ENCODE results near the gene CFL1.
"Not testable (repeated sequence)": the region's sequence is repeated elsewhere in the genome, so short reads cannot be mapped to it uniquely, and the experiment has no call there.

Gene CFL1

GRCh38 chr11:65895482-65895981 lies 37.6 kb upstream of the CFL1 start:
- peaks cover 30% of the 10 kb centered on the region for H3K27me3 ChIP-seq (ENCODE audit: control insufficient read depth, insufficient read depth, low read length)
- no peak overlapping the region for H3K9ac ChIP-seq (ENCODE audit: low read depth, low read length)
- H3K36me3 ChIP-seq (ENCODE audit: control insufficient read depth, insufficient read depth, low read length): no peaks in the 10 kb centered on the region
- no peak overlapping the region for H3K4me3 ChIP-seq (ENCODE audit: low read depth, low read length)
- H3K4me1 ChIP-seq (ENCODE audit: control insufficient read depth, insufficient read depth, low read length): peaks cover 3% of the 10 kb centered on the region
- H3K9me3 ChIP-seq (ENCODE audit: control insufficient read depth, insufficient read depth, low read length): no peaks in the 10 kb centered on the region

DNA sequence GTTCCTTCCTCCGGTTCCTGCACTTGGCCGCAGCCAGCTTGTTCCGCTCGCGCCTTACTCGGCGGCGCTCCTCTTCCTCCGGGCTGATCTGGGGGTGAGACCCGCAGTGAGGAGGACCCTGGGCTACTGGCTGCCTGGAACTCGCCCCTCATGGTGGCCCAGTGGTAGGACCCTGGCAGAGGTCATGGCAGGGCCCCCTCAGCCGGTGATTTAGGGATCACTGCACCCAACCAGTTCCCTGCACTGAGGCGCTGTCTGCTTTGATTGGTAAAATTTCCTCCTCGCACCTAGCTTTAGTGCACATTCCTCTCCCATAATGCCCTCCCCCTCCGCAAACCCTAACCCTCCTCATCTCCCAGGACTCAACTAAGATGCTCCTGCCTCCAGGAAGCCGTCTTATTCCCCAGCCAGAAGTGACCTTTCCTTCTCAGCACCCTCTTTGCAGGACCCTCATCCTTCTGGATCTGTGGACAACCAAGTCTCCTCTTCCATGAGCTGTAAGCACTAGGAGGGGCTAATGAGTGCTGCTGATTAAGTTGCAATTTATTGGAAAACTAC lies 36.1 kb upstream of the CFL1 start:
- Histone ChIP-seq H3K36me3 (ENCODE audit: control insufficient read depth, insufficient read depth, low read length) (no peaks in the 10 kb centered on the region), H3K4me1 (ENCODE audit: control insufficient read depth, insufficient read depth, low read length) (peaks cover 8% of the 10 kb centered on the region), H3K9ac (ENCODE audit: low read depth, low read length) (no peak overlapping the region), H3K27me3 (ENCODE audit: control insufficient read depth, insufficient read depth, low read length) (peaks cover 35% of the 10 kb centered on the region), H3K4me3 (ENCODE audit: low read depth, low read length) (no peak overlapping the region), H3K9me3 (ENCODE audit: control insufficient read depth, insufficient read depth, low read length) (no peaks in the 10 kb centered on the region)

- Histone ChIP-seq H3K4me3 (ENCODE audit: low read depth, low read length) (no peak overlapping the region), H3K27me3 (ENCODE audit: control insufficient read depth, insufficient read depth, low read length) (peaks cover 25% of the 10 kb centered on the region), H3K36me3 (ENCODE audit: control insufficient read depth, insufficient read depth, low read length) (no peaks in the 10 kb centered on the region), H3K4me1 (ENCODE audit: control insufficient read depth, insufficient read depth, low read length) (peaks cover 10% of the 10 kb centered on the region), H3K9ac (ENCODE audit: low read depth, low read length) (no peak overlapping the region), H3K9me3 (ENCODE audit: control insufficient read depth, insufficient read depth, low read length) (no peaks in the 10 kb centered on the region)
These were observed 34.8 kb upstream of the CFL1 start for GRCh38 chr11:65892661-65893317.

DNA sequence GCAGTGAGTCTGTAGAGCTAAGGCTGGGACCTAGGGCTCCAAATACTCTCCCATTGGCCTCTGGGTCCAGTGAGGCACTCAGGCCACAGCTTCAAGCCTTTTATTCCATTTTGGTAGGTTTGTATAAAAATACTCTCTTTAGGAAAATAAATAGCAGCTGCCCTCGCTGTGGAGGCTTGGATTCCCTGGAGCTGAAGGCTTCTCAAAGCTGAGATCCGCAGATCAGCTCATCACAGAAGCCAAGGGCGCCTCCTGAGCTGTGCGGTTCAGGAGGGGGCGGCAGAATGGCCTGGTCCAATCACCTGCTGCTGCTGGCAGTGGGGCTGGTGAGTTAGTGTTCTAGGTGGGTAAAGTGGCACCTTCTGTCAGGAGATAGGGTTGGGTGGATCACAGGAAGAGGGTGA lies 34.2 kb upstream of the CFL1 start:
- Histone ChIP-seq H3K27me3 (ENCODE audit: control insufficient read depth, insufficient read depth, low read length) (peaks cover 25% of the 10 kb centered on the region), H3K4me3 (ENCODE audit: low read depth, low read length) (peak overlapping the region; percentile 75)
- not testable (repeated sequence) for H3K4me1 ChIP-seq (ENCODE audit: control insufficient read depth, insufficient read depth, low read length); H3K36me3 ChIP-seq (ENCODE audit: control insufficient read depth, insufficient read depth, low read length); H3K9ac ChIP-seq (ENCODE audit: low read depth, low read length); H3K9me3 ChIP-seq (ENCODE audit: control insufficient read depth, insufficient read depth, low read length)

DNA sequence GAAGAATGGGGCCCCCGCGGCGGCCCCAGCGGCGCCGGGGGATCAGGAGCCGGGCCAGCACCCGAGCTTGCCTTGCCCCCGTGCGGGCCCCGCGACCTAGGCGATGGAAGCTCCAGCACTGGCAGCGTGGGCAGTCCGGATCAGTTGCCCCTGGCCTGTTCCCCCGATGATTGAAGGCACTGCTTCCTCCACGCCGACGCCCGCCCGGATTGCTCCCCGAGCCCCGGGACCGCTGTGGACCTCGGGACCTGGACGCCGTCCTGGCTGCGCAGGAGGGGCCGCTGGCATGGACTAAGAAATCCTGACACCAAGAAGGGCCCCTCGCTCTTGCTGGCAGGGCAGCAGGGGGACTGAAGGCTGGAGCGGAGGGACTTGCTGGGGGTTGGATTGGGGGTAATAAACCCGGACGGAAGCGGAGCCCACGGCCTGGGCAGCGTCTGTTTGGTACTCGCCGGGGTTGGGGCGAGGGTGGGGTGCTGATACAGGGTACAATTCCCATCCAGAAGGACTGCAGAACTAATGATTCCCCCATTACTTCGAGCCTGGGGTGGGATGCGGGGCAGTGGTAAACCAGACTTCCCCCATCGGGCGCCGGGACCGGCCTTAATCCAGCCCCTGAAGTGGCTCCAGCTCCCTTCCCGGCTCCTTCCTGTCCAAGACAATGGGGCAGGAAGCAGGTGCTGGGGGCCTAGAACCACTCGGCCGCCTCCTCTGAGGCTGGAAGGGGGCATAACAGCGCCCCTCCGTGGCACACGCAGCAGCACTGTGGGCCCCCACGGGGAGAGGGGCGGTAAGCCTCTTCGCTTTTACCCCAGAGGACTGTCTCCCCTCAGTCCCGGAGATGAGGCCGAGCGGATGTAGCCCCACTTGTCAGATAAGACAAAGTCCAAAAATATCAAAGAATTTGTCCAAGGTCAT lies 33.5 kb upstream of the CFL1 start:
- peaks cover 10% of the 10 kb centered on the region for H3K4me1 ChIP-seq (ENCODE audit: control insufficient read depth, insufficient read depth, low read length)
- H3K9ac ChIP-seq (ENCODE audit: low read depth, low read length): peak overlapping the region; percentile 54
- peaks cover 21% of the 10 kb centered on the region for H3K27me3 ChIP-seq (ENCODE audit: control insufficient read depth, insufficient read depth, low read length)
- no peaks in the 10 kb centered on the region for H3K36me3 ChIP-seq (ENCODE audit: control insufficient read depth, insufficient read depth, low read length)
- H3K9me3 ChIP-seq (ENCODE audit: control insufficient read depth, insufficient read depth, low read length): no peaks in the 10 kb centered on the region
- peak overlapping the region; percentile 75 for H3K4me3 ChIP-seq (ENCODE audit: low read depth, low read length)

DNA sequence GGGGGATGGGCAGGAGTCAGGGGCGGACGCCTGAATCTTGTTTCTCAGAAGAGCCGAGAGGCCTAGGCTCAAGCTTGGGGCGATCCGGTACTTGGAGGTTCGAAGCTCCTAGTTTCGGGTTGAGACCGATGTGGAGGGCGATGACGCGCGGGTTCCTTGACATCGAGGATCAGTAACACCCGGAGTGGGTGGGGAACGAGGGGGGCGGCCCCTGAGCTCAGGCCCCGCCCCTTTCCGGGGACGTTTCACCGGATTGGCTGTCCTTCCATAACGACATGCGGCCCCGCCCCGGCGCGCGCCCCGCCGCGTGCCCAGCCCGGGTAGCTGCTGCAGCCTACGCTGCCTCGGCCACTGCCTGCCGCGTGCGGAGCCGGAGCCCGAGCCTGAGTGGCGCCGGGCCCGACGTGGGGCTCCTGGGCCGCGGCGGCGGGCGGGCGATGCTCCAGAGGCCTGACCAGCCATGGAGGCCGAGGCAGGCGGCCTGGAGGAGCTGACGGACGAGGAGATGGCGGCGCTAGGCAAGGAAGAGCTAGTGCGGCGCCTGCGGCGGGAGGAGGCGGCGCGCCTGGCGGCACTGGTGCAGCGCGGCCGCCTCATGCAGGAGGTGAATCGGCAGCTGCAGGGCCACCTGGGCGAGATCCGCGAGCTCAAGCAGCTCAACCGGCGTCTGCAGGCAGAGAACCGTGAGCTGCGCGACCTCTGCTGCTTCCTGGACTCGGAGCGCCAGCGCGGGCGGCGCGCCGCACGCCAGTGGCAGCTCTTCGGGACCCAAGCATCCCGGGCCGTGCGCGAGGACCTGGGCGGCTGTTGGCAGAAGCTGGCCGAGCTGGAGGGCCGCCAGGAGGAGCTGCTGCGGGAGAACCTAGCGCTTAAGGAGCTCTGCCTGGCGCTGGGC lies 32.6 kb upstream of the CFL1 start, which contains the start of gene CCDC85B:
TSS of gene CCDC85B (plus strand) at position 350 of the 895 bp plus-strand sequence. CDS start at position 461, 111 bp downstream.
- Histone ChIP-seq H3K36me3 (ENCODE audit: control insufficient read depth, insufficient read depth, low read length) (peaks cover 6% of the 10 kb centered on the region), H3K4me3 (ENCODE audit: low read depth, low read length) (peak within 1 kb of the TSS; percentile 75), H3K9me3 (ENCODE audit: control insufficient read depth, insufficient read depth, low read length) (no peaks in the 10 kb centered on the region), H3K9ac (ENCODE audit: low read depth, low read length) (peak within 1 kb of the TSS; percentile 54), H3K4me1 (ENCODE audit: control insufficient read depth, insufficient read depth, low read length) (peaks cover 10% of the 10 kb centered on the region), H3K27me3 (ENCODE audit: control insufficient read depth, insufficient read depth, low read length) (peaks cover 21% of the 10 kb centered on the region)

- Histone ChIP-seq H3K4me1 (ENCODE audit: control insufficient read depth, insufficient read depth, low read length) (peaks cover 10% of the 10 kb centered on the region), H3K4me3 (ENCODE audit: low read depth, low read length) (peak within 1 kb of the TSS; percentile 96), H3K9ac (ENCODE audit: low read depth, low read length) (peak within 1 kb of the TSS; percentile 76), H3K36me3 (ENCODE audit: control insufficient read depth, insufficient read depth, low read length) (peaks cover 22% of the 10 kb centered on the region), H3K27me3 (ENCODE audit: control insufficient read depth, insufficient read depth, low read length) (peaks cover 19% of the 10 kb centered on the region), H3K9me3 (ENCODE audit: control insufficient read depth, insufficient read depth, low read length) (no peaks in the 10 kb centered on the region)
These were observed 30.3 kb upstream of the CFL1 start, which contains the start of gene FIBP for GRCh38 chr11:65888163-65888814. Gene FIBP, minus strand, starts transcription at chr11:65888471. Its CDS starts 53 bp downstream, at chr11:65888418.

- Histone ChIP-seq H3K36me3 (ENCODE audit: control insufficient read depth, insufficient read depth, low read length) (peaks cover 27% of the 10 kb centered on the region), H3K4me1 (ENCODE audit: control insufficient read depth, insufficient read depth, low read length) (peaks cover 10% of the 10 kb centered on the region), H3K27me3 (ENCODE audit: control insufficient read depth, insufficient read depth, low read length) (peaks cover 19% of the 10 kb centered on the region), H3K4me3 (ENCODE audit: low read depth, low read length) (peak overlapping the region; percentile 96), H3K9me3 (ENCODE audit: control insufficient read depth, insufficient read depth, low read length) (no peaks in the 10 kb centered on the region), H3K9ac (ENCODE audit: low read depth, low read length) (peak overlapping the region; percentile 76)
These were observed 29.8 kb upstream of the CFL1 start for GRCh38 chr11:65887723-65888162.

- Histone ChIP-seq H3K27me3 (ENCODE audit: control insufficient read depth, insufficient read depth, low read length) (peaks cover 19% of the 10 kb centered on the region), H3K4me3 (ENCODE audit: low read depth, low read length) (peak overlapping the region; percentile 96), H3K9me3 (ENCODE audit: control insufficient read depth, insufficient read depth, low read length) (no peaks in the 10 kb centered on the region), H3K9ac (ENCODE audit: low read depth, low read length) (peak overlapping the region; percentile 76), H3K36me3 (ENCODE audit: control insufficient read depth, insufficient read depth, low read length) (peaks cover 34% of the 10 kb centered on the region), H3K4me1 (ENCODE audit: control insufficient read depth, insufficient read depth, low read length) (peaks cover 9% of the 10 kb centered on the region)
These were observed 29.1 kb upstream of the CFL1 start for GRCh38 chr11:65886826-65887722.
